Choroid plexus epithelial cell (primary cell): ENCODE measurements around the gene PHF21B.

Experiments
- DNase-seq: peaks from one replicate; pipeline ENCODE4 v3.0.0-alpha.2; 2010; ENCODE audit warnings: low read depth
- H3K4me3 ChIP-seq: 2 replicates; pipeline ENCODE4 v1.5.1; 2011; ENCODE audit warnings: low read depth, mild to moderate bottlenecking, control low read depth, low read length, moderate library complexity
- CTCF ChIP-seq: conservative IDR thresholded peaks from 2 replicates; pipeline ENCODE4 v1.5.1; 2011; ENCODE audit warnings: low read depth, mild to moderate bottlenecking, control low read depth, inconsistent platforms, low read length, moderate library complexity

PHF21B gene

GRCh38 chr22:44954149-44954548 lies 55.7 kb downstream of the PHF21B start:
- H3K4me3 ChIP-seq = no peak overlapping the region
- DNase-seq = no peak
- TF ChIP-seq CTCF = no peak

GRCh38 chr22:44952863-44953746 lies 56.7 kb downstream of the PHF21B start:
- no peak for TF ChIP-seq CTCF
- no peak overlapping the region for H3K4me3 ChIP-seq
- DNase-seq = no peak

- TF ChIP-seq CTCF = no peak
- DNase-seq = no peak
- H3K4me3 ChIP-seq = no peak overlapping the region
Measured at GRCh38 chr22:44951510-44951816, 58.3 kb downstream of the PHF21B start.

- no peak for TF ChIP-seq CTCF
- no peak for DNase-seq
- H3K4me3 ChIP-seq = no peak overlapping the region
Measured at GRCh38 chr22:44950806-44951509, 58.8 kb downstream of the PHF21B start.

- TF ChIP-seq CTCF = no peak
- no peak for DNase-seq
- H3K4me3 ChIP-seq = no peak overlapping the region
Measured at GRCh38 chr22:44947846-44948245, 62.0 kb downstream of the PHF21B start.

- H3K4me3 ChIP-seq = no peak overlapping the region
- no peak for TF ChIP-seq CTCF
- DNase-seq = no peak
Measured at GRCh38 chr22:44947049-44947448, 62.8 kb downstream of the PHF21B start.
